ENCODE measurements around the gene CCDC40. TPM values are rescaled to one million over a fixed set of nuclear protein-coding genes. Genes with fewer than 3 reads are reported as not detected.

The CCDC40 gene
- total and polyA plus RNA-seq, 2 of the 13 experiments (the other 11 are each of a cell fraction or from before 2014, with no cell fraction given) = 4.1 to 5.5 TPM

DNA sequence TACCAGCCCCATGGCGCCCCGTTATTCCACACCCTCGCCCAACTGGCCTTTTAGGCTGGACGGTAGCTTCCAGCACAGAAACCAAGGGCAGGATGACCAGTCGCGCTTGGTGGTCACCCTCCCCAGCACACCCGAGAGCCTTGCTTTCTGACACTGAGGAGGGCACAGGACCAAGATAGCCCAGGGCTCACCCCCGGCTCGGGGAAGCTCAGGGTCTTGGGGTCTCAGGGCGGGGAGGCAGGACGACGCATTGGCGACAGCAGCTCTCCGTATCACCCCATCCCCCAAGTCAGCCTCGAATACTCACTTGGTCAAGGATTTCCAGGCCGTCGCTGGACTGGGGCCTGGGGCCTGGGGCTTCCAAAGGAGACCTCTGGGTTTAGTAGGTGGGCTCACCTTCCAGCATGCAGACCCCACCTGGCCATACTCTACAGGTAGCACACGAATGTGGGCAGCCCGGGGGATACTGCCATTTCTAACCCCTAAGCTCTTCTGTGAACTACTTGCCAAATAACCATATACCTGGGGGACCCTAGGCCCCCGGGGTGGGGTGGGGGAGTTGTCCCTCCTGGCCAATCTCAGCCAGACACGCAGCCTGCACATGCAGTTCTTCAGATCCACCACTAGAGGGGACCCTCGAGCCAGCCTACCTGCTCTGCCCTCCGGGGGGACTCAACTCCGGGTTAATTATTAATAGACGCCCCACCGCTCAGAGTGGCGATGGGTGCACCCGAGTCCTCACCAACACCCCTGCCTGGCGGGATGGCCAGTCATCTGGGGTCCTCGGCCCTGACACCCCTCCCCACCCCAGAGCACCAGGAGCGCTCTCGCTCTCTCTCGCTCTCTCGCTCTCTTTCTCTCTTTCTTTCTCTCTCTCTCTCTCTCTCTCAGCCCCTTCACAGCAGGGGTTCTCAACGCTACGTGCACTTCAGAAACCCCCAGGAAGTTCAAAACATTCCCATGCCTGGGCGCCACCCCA is 30.8 kb upstream of the CCDC40 start (continued):
- TF ChIP-seq, protein P1, sequence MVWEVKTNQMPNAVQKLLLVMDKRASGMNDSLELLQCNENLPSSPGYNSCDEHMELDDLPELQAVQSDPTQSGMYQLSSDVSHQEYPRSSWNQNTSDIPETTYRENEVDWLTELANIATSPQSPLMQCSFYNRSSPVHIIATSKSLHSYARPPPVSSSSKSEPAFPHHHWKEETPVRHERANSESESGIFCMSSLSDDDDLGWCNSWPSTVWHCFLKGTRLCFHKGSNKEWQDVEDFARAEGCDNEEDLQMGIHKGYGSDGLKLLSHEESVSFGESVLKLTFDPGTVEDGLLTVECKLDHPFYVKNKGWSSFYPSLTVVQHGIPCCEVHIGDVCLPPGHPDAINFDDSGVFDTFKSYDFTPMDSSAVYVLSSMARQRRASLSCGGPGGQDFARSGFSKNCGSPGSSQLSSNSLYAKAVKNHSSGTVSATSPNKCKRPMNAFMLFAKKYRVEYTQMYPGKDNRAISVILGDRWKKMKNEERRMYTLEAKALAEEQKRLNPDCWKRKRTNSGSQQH (CRISPR knock-in tag; IDR thresholded peaks at IDR 0.05; ENCODE audit: low read depth) = no peak
- no peak for TF ChIP-seq ZSCAN30 (CRISPR knock-in tag; IDR thresholded peaks at IDR 0.05)
- TF ChIP-seq, protein P2, sequence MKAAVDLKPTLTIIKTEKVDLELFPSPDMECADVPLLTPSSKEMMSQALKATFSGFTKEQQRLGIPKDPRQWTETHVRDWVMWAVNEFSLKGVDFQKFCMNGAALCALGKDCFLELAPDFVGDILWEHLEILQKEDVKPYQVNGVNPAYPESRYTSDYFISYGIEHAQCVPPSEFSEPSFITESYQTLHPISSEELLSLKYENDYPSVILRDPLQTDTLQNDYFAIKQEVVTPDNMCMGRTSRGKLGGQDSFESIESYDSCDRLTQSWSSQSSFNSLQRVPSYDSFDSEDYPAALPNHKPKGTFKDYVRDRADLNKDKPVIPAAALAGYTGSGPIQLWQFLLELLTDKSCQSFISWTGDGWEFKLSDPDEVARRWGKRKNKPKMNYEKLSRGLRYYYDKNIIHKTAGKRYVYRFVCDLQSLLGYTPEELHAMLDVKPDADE (CRISPR knock-in tag; IDR thresholded peaks at IDR 0.05) = no peak
- no peak for TF ChIP-seq SKI (IDR thresholded peaks at IDR 0.05; ENCODE audit: partially characterized antibody)
- TF ChIP-seq TOPORS (CRISPR knock-in tag; IDR thresholded peaks at IDR 0.05) = no peak
- TF ChIP-seq ZNF251 (CRISPR knock-in tag; IDR thresholded peaks at IDR 0.05) = no peak
- no peak for TF ChIP-seq SALL2 (CRISPR knock-in tag; IDR thresholded peaks at IDR 0.05)
- no peak for TF ChIP-seq DR1 (CRISPR knock-in tag; IDR thresholded peaks at IDR 0.05)
- TF ChIP-seq FOSL1 (CRISPR knock-in tag; IDR thresholded peaks at IDR 0.05; ENCODE audit: borderline replicate concordance) = no peak
- no peak; the same call in 1 of the 2 replicates for TF ChIP-seq ZNF775 (CRISPR knock-in tag; IDR thresholded peaks at IDR 0.05; ENCODE audit: borderline replicate concordance)
- peak; percentile 74 for TF ChIP-seq ZNF687 (CRISPR knock-in tag; IDR thresholded peaks at IDR 0.05)
- TF ChIP-seq, protein P3, sequence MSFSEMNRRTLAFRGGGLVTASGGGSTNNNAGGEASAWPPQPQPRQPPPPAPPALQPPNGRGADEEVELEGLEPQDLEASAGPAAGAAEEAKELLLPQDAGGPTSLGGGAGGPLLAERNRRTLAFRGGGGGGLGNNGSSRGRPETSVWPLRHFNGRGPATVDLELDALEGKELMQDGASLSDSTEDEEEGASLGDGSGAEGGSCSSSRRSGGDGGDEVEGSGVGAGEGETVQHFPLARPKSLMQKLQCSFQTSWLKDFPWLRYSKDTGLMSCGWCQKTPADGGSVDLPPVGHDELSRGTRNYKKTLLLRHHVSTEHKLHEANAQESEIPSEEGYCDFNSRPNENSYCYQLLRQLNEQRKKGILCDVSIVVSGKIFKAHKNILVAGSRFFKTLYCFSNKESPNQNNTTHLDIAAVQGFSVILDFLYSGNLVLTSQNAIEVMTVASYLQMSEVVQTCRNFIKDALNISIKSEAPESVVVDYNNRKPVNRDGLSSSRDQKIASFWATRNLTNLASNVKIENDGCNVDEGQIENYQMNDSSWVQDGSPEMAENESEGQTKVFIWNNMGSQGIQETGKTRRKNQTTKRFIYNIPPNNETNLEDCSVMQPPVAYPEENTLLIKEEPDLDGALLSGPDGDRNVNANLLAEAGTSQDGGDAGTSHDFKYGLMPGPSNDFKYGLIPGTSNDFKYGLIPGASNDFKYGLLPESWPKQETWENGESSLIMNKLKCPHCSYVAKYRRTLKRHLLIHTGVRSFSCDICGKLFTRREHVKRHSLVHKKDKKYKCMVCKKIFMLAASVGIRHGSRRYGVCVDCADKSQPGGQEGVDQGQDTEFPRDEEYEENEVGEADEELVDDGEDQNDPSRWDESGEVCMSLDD (CRISPR knock-in tag; IDR thresholded peaks at IDR 0.05; ENCODE audit: borderline replicate concordance) = peak; percentile 84; the same call in 1 of the 2 replicates
- TF ChIP-seq MAFK (conservative IDR thresholded peaks at IDR 0.05 in 1 of 2, IDR thresholded peaks at IDR 0.05 in 1 of 2; ENCODE audit: low read length in 2 of 2) = no peak
- peak; percentile 56; the same call in 1 of the 2 replicates for TF ChIP-seq KDM2A (CRISPR knock-in tag; IDR thresholded peaks at IDR 0.05; ENCODE audit: borderline replicate concordance, low read depth)
- TF ChIP-seq, protein P4, sequence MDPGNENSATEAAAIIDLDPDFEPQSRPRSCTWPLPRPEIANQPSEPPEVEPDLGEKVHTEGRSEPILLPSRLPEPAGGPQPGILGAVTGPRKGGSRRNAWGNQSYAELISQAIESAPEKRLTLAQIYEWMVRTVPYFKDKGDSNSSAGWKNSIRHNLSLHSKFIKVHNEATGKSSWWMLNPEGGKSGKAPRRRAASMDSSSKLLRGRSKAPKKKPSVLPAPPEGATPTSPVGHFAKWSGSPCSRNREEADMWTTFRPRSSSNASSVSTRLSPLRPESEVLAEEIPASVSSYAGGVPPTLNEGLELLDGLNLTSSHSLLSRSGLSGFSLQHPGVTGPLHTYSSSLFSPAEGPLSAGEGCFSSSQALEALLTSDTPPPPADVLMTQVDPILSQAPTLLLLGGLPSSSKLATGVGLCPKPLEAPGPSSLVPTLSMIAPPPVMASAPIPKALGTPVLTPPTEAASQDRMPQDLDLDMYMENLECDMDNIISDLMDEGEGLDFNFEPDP (CRISPR knock-in tag; conservative IDR thresholded peaks at IDR 0.05) = no peak
- TF ChIP-seq NFKB2 (CRISPR knock-in tag; IDR thresholded peaks at IDR 0.05; ENCODE audit: borderline replicate concordance) = peak; percentile 15; the same call in 1 of the 2 replicates
